Neutrophil (primary cell): ENCODE measurements around the gene HPCAL4.
A peak's percentile ranks its signal among the peaks of the same experiment; 100 is the strongest.

Source experiments
- H3K27ac ChIP-seq: fragments of 200-600 bp; sonication (generic); 2 replicates; pipeline ENCODE4 v1.5.1; 2016; ENCODE audit warnings: mild to moderate bottlenecking, moderate library complexity
- H3K27me3 ChIP-seq: fragments of 200-600 bp; sonication (generic); 2 replicates; pipeline ENCODE4 v1.6.0; 2016; ENCODE audit warnings: mild to moderate bottlenecking
- H3K36me3 ChIP-seq: fragments of 200-600 bp; sonication (generic); 2 replicates; pipeline ENCODE4 v1.5.1; 2017
- H3K4me1 ChIP-seq, 2 experiments: fragments of 200-600 bp in 1 of 2; sonication (generic) in 1 of 2; 1 replicate in 1 of 2; 2 replicates in 1 of 2; pipeline versions ENCODE4 v1.5.1 to v1.6.1; 2013 to 2016; ENCODE audit warnings: low read depth in 1 of 2, low read length in 1 of 2, mild to moderate bottlenecking in 1 of 2, moderate library complexity in 1 of 2; ENCODE audit not compliant: control insufficient read depth in 1 of 2, insufficient read depth in 1 of 2
- H3K4me3 ChIP-seq, 2 experiments: fragments of 200-600 bp in 1 of 2; sonication (generic) in 1 of 2; 1 replicate in 1 of 2; 2 replicates in 1 of 2; pipeline ENCODE4 v1.5.1; 2013 to 2016; ENCODE audit warnings: low read depth in 1 of 2, low read length in 1 of 2, mild to moderate bottlenecking in 1 of 2, moderate library complexity in 1 of 2
- H3K9me3 ChIP-seq: fragments of 200-600 bp; sonication (generic); 2 replicates; pipeline ENCODE4 v1.5.1; 2016
- TF ChIP-seq, protein P1 (sequence below): fragments of 200-600 bp; sonication (generic); IDR thresholded peaks from 2 replicates; pipeline ENCODE4 v1.5.1; 2016; ENCODE audit warnings: antibody characterized with exemption

Gene HPCAL4

DNA sequence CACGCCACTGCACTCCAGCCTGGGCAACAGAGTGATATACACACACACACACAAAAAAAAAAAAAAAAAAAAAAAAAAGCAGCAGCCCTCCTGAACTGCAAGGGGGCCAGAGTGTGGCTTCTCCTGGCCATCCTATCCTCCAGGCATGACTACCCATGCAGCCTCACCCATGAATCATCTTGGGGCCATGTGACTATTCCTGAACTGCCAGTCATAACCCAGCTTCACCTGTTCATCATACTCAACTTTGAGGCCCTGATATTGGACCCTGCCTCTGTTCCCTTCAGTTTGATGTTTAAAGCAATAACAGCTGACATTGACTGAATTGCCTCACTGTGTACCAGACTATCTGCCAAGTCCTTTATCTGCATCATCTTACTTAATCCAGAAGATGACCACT lies 2.8 kb upstream of the HPCAL4 start:
- H3K4me1 ChIP-seq: peaks cover 15 to 18% of the 10 kb centered on the region in 2 experiments
- H3K27ac ChIP-seq: no peak overlapping the region
- no peaks in the 10 kb centered on the region for H3K36me3 ChIP-seq
- peaks cover 97% of the 10 kb centered on the region for H3K27me3 ChIP-seq
- H3K4me3 ChIP-seq: no peak overlapping the region
- TF ChIP-seq, protein P1, sequence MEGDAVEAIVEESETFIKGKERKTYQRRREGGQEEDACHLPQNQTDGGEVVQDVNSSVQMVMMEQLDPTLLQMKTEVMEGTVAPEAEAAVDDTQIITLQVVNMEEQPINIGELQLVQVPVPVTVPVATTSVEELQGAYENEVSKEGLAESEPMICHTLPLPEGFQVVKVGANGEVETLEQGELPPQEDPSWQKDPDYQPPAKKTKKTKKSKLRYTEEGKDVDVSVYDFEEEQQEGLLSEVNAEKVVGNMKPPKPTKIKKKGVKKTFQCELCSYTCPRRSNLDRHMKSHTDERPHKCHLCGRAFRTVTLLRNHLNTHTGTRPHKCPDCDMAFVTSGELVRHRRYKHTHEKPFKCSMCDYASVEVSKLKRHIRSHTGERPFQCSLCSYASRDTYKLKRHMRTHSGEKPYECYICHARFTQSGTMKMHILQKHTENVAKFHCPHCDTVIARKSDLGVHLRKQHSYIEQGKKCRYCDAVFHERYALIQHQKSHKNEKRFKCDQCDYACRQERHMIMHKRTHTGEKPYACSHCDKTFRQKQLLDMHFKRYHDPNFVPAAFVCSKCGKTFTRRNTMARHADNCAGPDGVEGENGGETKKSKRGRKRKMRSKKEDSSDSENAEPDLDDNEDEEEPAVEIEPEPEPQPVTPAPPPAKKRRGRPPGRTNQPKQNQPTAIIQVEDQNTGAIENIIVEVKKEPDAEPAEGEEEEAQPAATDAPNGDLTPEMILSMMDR: no peak
- H3K9me3 ChIP-seq: no peaks in the 10 kb centered on the region

- peaks cover 100% of the 10 kb centered on the region for H3K27me3 ChIP-seq
- TF ChIP-seq, protein P1: no peak
- H3K36me3 ChIP-seq: no peaks in the 10 kb centered on the region
- H3K4me1 ChIP-seq: peaks cover 15 to 18% of the 10 kb centered on the region in 2 experiments
- no peaks in the 10 kb centered on the region for H3K9me3 ChIP-seq
- H3K4me3 ChIP-seq: peak overlapping the region in 1 of 2 experiments; percentile 64
- no peak overlapping the region for H3K27ac ChIP-seq
Observed at GRCh38 chr1:39692152-39693074, 1.2 kb upstream of the HPCAL4 start.

DNA sequence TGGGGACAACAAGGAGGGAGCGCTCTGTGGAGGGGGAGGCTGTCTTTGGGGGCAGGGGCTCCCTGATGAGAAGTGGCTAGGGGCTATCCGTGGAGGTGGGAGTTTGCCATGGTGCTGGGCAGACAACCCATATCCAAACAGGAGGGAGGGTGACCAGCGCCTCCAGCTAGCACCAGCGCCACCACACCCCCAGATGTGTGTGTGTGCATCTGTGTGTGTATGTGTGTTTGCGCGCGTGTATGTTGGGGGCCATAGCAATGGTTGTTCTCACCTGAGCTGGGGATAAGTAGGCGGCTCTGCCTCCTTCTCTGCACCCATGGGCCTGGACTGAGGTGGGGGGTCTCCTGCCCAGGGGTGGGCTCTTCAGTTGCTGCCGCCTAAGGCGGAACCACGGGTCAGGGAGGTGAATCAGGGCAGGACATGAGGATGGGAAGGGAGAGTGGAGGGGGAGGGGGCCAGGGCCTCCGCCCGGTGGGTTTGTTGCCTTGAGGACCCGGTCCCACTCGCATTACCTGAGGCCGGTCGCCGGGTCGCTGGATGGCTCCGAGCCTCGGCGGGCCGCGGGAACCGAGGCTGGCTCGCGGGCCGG lies 345 bp downstream of the HPCAL4 start:
- TF ChIP-seq, protein P1: no peak
- Histone ChIP-seq H3K4me1 (peaks cover 15 to 18% of the 10 kb centered on the region in 2 experiments), H3K36me3 (no peaks in the 10 kb centered on the region), H3K4me3 (peak overlapping the region; percentile 30 to 64), H3K9me3 (no peaks in the 10 kb centered on the region), H3K27me3 (peaks cover 99% of the 10 kb centered on the region), H3K27ac (no peak overlapping the region)

DNA sequence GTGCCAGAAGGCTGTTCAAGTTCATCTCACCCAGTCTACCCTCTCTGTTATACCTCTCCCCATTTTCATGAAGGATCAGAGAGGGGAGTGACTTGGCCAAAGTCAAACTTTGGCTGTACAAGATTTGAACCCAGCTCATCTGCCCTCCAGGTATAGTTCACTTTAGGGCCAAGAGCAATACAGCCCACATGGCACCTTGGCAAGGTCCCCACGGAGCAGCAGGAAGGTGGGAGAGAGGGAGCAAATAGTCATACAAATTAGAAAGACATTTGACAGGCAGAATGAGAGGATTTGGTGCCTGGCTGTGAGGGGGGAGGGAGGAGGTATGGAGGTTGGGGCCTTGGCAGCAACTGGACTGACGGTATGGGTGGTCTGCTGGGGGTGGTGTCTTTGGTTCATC lies 1.0 kb downstream of the HPCAL4 start:
- H3K36me3 ChIP-seq: no peaks in the 10 kb centered on the region
- TF ChIP-seq, protein P1: no peak
- H3K27me3 ChIP-seq: peaks cover 96% of the 10 kb centered on the region
- H3K4me1 ChIP-seq: peaks cover 15 to 18% of the 10 kb centered on the region in 2 experiments
- no peak overlapping the region for H3K4me3 ChIP-seq
- H3K27ac ChIP-seq: no peak overlapping the region
- H3K9me3 ChIP-seq: no peaks in the 10 kb centered on the region

DNA sequence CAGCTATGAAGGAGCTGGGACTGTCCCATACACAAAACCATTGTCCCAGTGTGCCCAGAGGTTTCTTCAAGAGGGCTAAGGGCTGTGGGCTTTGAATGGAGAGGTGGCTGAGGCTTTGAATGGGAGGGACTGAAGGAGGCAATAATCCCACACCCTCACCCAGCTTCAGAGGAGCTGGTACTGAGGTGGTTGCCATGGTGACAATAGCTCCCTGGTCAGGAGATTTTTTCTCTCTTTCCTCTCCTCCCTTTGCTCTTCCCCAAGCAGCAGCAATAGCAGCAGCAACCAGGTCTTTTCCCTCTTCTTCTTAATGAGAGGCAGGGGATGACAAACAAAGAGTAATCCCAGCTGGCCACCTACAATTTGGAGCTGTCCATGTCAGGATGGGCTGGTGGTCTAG lies 1.6 kb downstream of the HPCAL4 start:
- Histone ChIP-seq H3K9me3 (no peaks in the 10 kb centered on the region), H3K4me3 (no peak overlapping the region), H3K4me1 (peaks cover 15 to 18% of the 10 kb centered on the region in 2 experiments), H3K27ac (no peak overlapping the region), H3K27me3 (peaks cover 96% of the 10 kb centered on the region), H3K36me3 (no peaks in the 10 kb centered on the region)
- TF ChIP-seq, protein P1: no peak
